CD14-positive monocyte (primary cell): ENCODE measurements around the gene KIAA1755. TPM values are rescaled to one million over a fixed set of nuclear protein-coding genes. Genes with fewer than 3 reads are reported as not detected.

ENCODE experiments used
- DNase-seq, 3 donors: peaks; one replicate each; pipeline ENCODE4 v3.0.0-alpha.2; 2011 to 2022
- H2AFZ ChIP-seq: 2 replicates; pipeline ENCODE4 v1.6.0; 2012; ENCODE audit warnings: mild to moderate bottlenecking, low read depth, low read length, inconsistent platforms; ENCODE audit not compliant: insufficient read depth, poor library complexity, severe bottlenecking
- H3K27ac ChIP-seq, 2 donors: 1 replicate in 1 of 2; 2 replicates in 1 of 2; pipeline ENCODE4 v1.5.1; 2012 to 2013; ENCODE audit warnings: low read length in 2 of 2, control low read depth in 1 of 2, inconsistent platforms in 1 of 2, low read depth in 1 of 2, mild to moderate bottlenecking in 1 of 2
- H3K27me3 ChIP-seq, 2 donors: one replicate each; pipeline versions ENCODE4 v1.6.0 to v1.6.1; 2011 to 2013; ENCODE audit warnings: low read length in 2 of 2; ENCODE audit not compliant: control insufficient read depth in 2 of 2, insufficient read depth in 2 of 2
- H3K36me3 ChIP-seq, 2 donors: replicated peaks in 1 of 2; 1 replicate in 1 of 2; 2 replicates in 1 of 2; pipeline versions ENCODE4 v1.5.1 to v1.6.1; 2012 to 2013; ENCODE audit warnings: low read length in 2 of 2, control low read depth in 1 of 2, inconsistent platforms in 1 of 2, mild to moderate bottlenecking in 1 of 2; ENCODE audit not compliant: insufficient read depth in 2 of 2, control insufficient read depth in 1 of 2
- H3K4me1 ChIP-seq, 2 donors: 1 replicate in 1 of 2; 2 replicates in 1 of 2; pipeline versions ENCODE4 v1.5.1 to v1.6.1; 2012 to 2013; ENCODE audit warnings: low read length in 2 of 2, control low read depth in 1 of 2, inconsistent platforms in 1 of 2, mild to moderate bottlenecking in 1 of 2, moderate library complexity in 1 of 2; ENCODE audit not compliant: insufficient read depth in 2 of 2, control insufficient read depth in 1 of 2
- H3K4me2 ChIP-seq: replicated peaks from 2 replicates; pipeline ENCODE3; 2012; ENCODE audit warnings: low read length, moderate library complexity, mild to moderate bottlenecking; ENCODE audit not compliant: poor library complexity, severe bottlenecking; ENCODE audit errors: extremely low read depth
- H3K4me3 ChIP-seq, 3 experiments: fragments of 200-600 bp in 1 of 3; sonication (generic) in 1 of 3; replicated peaks in 1 of 3; 1 replicate in 2 of 3; 2 replicates in 1 of 3; pipeline ENCODE4 v1.5.1; 2011 to 2013; ENCODE audit warnings: low read length in 3 of 3, mild to moderate bottlenecking in 3 of 3, control low read depth in 2 of 3, low read depth in 2 of 3, inconsistent platforms in 1 of 3, moderate library complexity in 1 of 3
- H3K79me2 ChIP-seq: 2 replicates; pipeline ENCODE4 v1.6.0; 2012; ENCODE audit warnings: mild to moderate bottlenecking, control low read depth, inconsistent platforms, low read length, moderate library complexity; ENCODE audit not compliant: insufficient read depth
- H3K9ac ChIP-seq: 2 replicates; pipeline ENCODE4 v1.6.0; 2017; ENCODE audit warnings: low read length, mild to moderate bottlenecking; ENCODE audit not compliant: insufficient read depth, poor library complexity, severe bottlenecking
- H3K9me3 ChIP-seq, 2 donors: replicated peaks in 1 of 2; 1 replicate in 1 of 2; 2 replicates in 1 of 2; pipeline versions ENCODE4 v1.5.1 to v1.6.1; 2012 to 2013; ENCODE audit warnings: low read length in 2 of 2, control low read depth in 1 of 2; ENCODE audit not compliant: control insufficient read depth in 1 of 2, insufficient read depth in 1 of 2
- H4K20me1 ChIP-seq: 2 replicates; pipeline ENCODE4 v1.6.0; 2012; ENCODE audit warnings: mild to moderate bottlenecking, low read length, control low read depth, moderate library complexity; ENCODE audit not compliant: insufficient read depth
- H3K27ac Mint-ChIP-seq, 7 donors: one replicate each; pipeline ENCODE4 v1.8.0; 2020; ENCODE audit warnings: mild to moderate bottlenecking in 7 of 7, mixed read lengths in 7 of 7, moderate library complexity in 6 of 7, inconsistent platforms in 2 of 7
- H3K27me3 Mint-ChIP-seq, 3 donors: one replicate each; pipeline ENCODE4 v1.8.0; 2021 to 2022; ENCODE audit warnings: low read depth in 3 of 3, mild to moderate bottlenecking in 3 of 3, mixed read lengths in 3 of 3, moderate library complexity in 3 of 3, inconsistent platforms in 1 of 3
- H3K36me3 Mint-ChIP-seq, 2 donors: one replicate each; pipeline ENCODE4 v1.8.0; 2020; ENCODE audit warnings: mixed read lengths in 2 of 2, inconsistent platforms in 1 of 2, mild to moderate bottlenecking in 1 of 2
- H3K4me1 Mint-ChIP-seq: one replicate; pipeline ENCODE4 v1.8.0; 2020; ENCODE audit warnings: mild to moderate bottlenecking, mixed read lengths
- H3K4me3 Mint-ChIP-seq, 2 donors: one replicate each; pipeline ENCODE4 v1.8.0; 2020; ENCODE audit warnings: mild to moderate bottlenecking in 2 of 2, mixed read lengths in 2 of 2, moderate library complexity in 1 of 2
- H3K9me3 Mint-ChIP-seq, 7 donors: one replicate each; pipeline ENCODE4 v1.8.0; 2020 to 2022; ENCODE audit warnings: mixed read lengths in 7 of 7, mild to moderate bottlenecking in 6 of 7, moderate library complexity in 6 of 7, inconsistent platforms in 2 of 7
- WGBS: methylation state at CpG from one replicate; pipeline ENCODE4 v1.1.5; 2013; ENCODE audit warnings: missing lambda C conversion rate; ENCODE audit not compliant: insufficient coverage; 5-methylcytosine and 5-hydroxymethylcytosine counted together
- intact Hi-C, 2 donors: fragments of 100-400 bp; cut with micrococcal nuclease; formaldehyde crosslinking; loops; one replicate each; pipeline versions ENCODE4 v1.15.0 to v1.15.1; 2023
- polyA plus RNA-seq, 3 donors: library from polyadenylated mRNA; depleted of rRNA in 1 of 3; unstranded in 2 of 3; stranded (reverse) in 1 of 3; fragments of 300-500 nt in 2 of 3; fragments of >200 nt in 1 of 3; fragmentation: Illumina TruSeq in 2 of 3; gene quantifications; 1 replicate in 2 of 3; 2 replicates in 1 of 3; pipeline ENCODE4 v1.2.3, GENCODE V29; 2012 to 2021
- TF ChIP-seq, protein P1 (sequence below): fragments of 200-600 bp; IDR thresholded peaks from one replicate; pipeline ENCODE4 v1.8.0; 2022; ENCODE audit warnings: antibody characterized with exemption, mild to moderate bottlenecking

The KIAA1755 gene
- polyA plus RNA-seq, 3 donors: not detected

DNA sequence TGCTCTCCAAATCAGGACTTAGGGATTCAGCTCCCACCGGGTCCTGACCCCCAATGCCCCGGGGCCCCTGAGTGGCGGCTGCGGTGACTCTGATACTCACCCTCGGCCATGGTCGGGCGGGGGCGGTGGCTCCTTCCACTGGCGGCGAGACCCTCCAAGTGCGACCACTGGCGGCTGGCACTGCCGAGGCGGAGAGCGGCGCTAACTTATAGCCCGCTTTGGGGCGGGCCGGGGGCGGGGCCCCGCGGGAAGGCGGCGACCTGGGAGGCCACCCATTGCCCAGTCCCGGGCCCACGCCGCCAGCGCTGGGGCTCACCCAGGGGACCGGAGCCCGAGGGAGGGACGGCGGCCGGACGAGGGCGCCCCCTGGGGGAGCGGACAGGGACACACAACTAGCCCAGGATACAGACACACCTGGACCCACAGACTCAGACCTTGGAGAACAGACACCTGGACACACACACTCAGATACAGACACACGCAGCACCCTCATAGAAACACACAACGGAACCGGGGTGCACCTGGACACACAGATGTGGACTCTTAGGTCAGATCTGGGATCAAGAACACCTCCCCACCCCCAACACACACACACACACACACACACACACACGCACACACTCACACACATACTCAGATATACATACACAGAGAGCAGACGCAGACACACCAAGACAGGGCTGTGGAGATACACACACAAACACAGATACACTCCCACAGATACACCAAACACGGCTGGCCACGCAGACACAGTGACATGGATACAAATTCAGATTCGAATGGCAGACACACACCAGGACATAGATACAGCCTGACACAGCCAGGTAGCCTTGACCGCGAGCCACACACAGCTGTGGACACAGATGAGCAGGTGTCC, 95.2 kb downstream of the KIAA1755 start, which contains the start of gene TGM2:
Gene TGM2, minus strand, starts transcription at position 182 of the 877 bp plus-strand sequence. Its CDS starts 72 bp downstream, at position 110.
- peaks cover 2 to 6% (median 4%) of the 10 kb centered on the region in 3 donors for H3K27me3 Mint-ChIP-seq
- no peaks in the 10 kb centered on the region for H4K20me1 ChIP-seq
- peaks cover 46 to 54% of the 10 kb centered on the region in 2 donors for H3K4me1 ChIP-seq
- peak within 1 kb of the TSS in 6 of 7 donors; percentile 55 to 83 (median 71) for H3K27ac Mint-ChIP-seq
- no peaks in the 10 kb centered on the region for H3K79me2 ChIP-seq
- no peak within 1 kb of the TSS for H3K27ac ChIP-seq
- peak within 1 kb of the TSS; percentile 52 for H3K9ac ChIP-seq
- no peaks in the 10 kb centered on the region for H3K9me3 ChIP-seq
- H3K36me3 ChIP-seq: no peaks in the 10 kb centered on the region
- peaks cover 52% of the 10 kb centered on the region for H3K4me1 Mint-ChIP-seq
- H3K4me2 ChIP-seq: peak within 1 kb of the TSS; percentile 77
- peaks cover 0 to 4% of the 10 kb centered on the region in 2 donors for H3K36me3 Mint-ChIP-seq
- intact Hi-C loops: loop anchor here (2.0 to 5.0 kb wide), 7 partner anchors 37 to 108 kb away; no protein-coding TSS in a partner anchor
- TF ChIP-seq, protein P1, sequence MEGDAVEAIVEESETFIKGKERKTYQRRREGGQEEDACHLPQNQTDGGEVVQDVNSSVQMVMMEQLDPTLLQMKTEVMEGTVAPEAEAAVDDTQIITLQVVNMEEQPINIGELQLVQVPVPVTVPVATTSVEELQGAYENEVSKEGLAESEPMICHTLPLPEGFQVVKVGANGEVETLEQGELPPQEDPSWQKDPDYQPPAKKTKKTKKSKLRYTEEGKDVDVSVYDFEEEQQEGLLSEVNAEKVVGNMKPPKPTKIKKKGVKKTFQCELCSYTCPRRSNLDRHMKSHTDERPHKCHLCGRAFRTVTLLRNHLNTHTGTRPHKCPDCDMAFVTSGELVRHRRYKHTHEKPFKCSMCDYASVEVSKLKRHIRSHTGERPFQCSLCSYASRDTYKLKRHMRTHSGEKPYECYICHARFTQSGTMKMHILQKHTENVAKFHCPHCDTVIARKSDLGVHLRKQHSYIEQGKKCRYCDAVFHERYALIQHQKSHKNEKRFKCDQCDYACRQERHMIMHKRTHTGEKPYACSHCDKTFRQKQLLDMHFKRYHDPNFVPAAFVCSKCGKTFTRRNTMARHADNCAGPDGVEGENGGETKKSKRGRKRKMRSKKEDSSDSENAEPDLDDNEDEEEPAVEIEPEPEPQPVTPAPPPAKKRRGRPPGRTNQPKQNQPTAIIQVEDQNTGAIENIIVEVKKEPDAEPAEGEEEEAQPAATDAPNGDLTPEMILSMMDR: peak; percentile 89
- peak within 1 kb of the TSS; percentile 83 for H2AFZ ChIP-seq
- DNase-seq: peak; percentile 82 to 85 (median 84)
- 15% methylated on average over 42 of the region's 46 CpGs for WGBS
- H3K9me3 Mint-ChIP-seq: peaks cover 0 to 4% (median 0%) of the 10 kb centered on the region in 7 donors
- no peaks in the 10 kb centered on the region for H3K27me3 ChIP-seq
- H3K4me3 ChIP-seq: peak within 1 kb of the TSS; percentile 18 to 71 (median 36)
- peak within 1 kb of the TSS; percentile 72 to 77 for H3K4me3 Mint-ChIP-seq

DNA sequence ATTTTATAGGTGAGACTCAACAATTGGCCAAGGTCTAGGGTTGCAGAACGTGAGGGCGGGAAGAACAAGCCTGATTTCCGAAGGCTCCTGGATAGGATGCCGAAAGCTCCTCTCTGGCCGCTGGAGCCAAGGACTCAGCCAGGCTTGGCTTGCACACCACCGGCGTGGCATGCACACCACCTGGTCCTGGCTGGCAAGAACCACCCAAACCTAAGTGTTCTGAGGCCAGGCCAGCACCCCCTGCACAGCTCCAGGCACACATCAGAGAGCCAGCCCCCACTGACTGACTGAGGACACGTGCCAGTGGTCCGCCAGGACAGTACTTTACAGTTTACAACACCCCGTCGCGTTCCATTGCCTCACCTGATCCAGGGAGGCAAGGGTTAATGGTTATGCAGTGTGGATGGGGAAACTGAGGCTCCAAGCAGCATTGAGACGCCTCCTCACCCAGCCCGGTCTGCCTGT, 95.9 kb downstream of the KIAA1755 start:
- DNase-seq: no peak
- Histone ChIP-seq H3K27me3 (no peaks in the 10 kb centered on the region), H3K4me1 (peaks cover 39 to 47% of the 10 kb centered on the region in 2 donors), H3K4me3 (peak overlapping the region; percentile 18 to 71 (median 36)), H3K9me3 (no peaks in the 10 kb centered on the region), H3K79me2 (no peaks in the 10 kb centered on the region), H2AFZ (peak overlapping the region; percentile 83), H4K20me1 (no peaks in the 10 kb centered on the region), H3K4me2 (peak overlapping the region; percentile 77), H3K9ac (peak overlapping the region; percentile 52), H3K27ac (no peak overlapping the region), H3K36me3 (no peaks in the 10 kb centered on the region)
- peaks cover 46% of the 10 kb centered on the region for H3K4me1 Mint-ChIP-seq
- peaks cover 0 to 4% (median 0%) of the 10 kb centered on the region in 7 donors for H3K9me3 Mint-ChIP-seq
- 92% methylated on average over 9 of the region's 14 CpGs for WGBS
- intact Hi-C loops: loop anchor here (2.0 to 5.0 kb wide), 7 partner anchors 38 to 107 kb away; no protein-coding TSS in a partner anchor
- TF ChIP-seq, protein P1: no peak
- H3K4me3 Mint-ChIP-seq: peak overlapping the region; percentile 72 to 77
- H3K36me3 Mint-ChIP-seq: peaks cover 0 to 4% of the 10 kb centered on the region in 2 donors
- H3K27ac Mint-ChIP-seq: peak overlapping the region in 5 of 7 donors; percentile 22 to 60 (median 31)
- H3K27me3 Mint-ChIP-seq: peaks cover 4 to 6% (median 4%) of the 10 kb centered on the region in 3 donors
